ENCODE measurements around the gene MED4.

MED4 gene

DNA sequence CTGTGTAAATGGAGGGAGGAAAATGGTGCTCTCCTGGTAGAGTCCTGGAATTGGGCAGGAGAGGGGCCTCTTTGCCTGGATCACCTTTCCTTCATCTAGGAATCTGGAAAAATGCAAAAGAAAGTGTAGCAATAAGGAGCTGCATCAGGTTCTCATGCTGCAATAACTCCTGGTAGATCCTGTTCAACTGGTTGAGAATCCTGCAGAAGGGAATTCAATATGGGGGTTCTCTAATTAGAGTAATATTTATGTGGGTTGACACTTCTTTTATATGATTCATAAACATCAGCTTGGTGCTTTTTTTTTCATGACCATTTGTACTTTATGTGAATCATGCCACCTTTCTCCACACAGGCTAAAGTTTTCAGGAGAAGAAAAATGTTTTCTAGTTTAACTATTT, 66.8 kb downstream of the MED4 start:
- no peak for DNase-seq
